Mucosa of stomach (tissue), 1 donor: ENCODE data around the gene AAK1.

Experiments
- H3K27me3 ChIP-seq: one replicate; pipeline ENCODE4 v1.7.0; 2013; ENCODE audit warnings: mild to moderate bottlenecking, low read length; ENCODE audit not compliant: control insufficient read depth, insufficient read depth
- H3K36me3 ChIP-seq: one replicate; pipeline ENCODE4 v1.7.0; 2013; ENCODE audit warnings: low read length; ENCODE audit not compliant: control insufficient read depth, insufficient read depth
- H3K4me1 ChIP-seq: one replicate; pipeline ENCODE4 v1.7.0; 2013; ENCODE audit warnings: mild to moderate bottlenecking, low read length; ENCODE audit not compliant: control insufficient read depth, insufficient read depth
- H3K4me3 ChIP-seq: one replicate; pipeline ENCODE4 v1.7.0; 2013; ENCODE audit warnings: low read length
- H3K9ac ChIP-seq: one replicate; pipeline ENCODE4 v1.7.0; 2013; ENCODE audit warnings: mild to moderate bottlenecking, low read length, moderate library complexity
- H3K9me3 ChIP-seq: one replicate; pipeline ENCODE4 v1.7.0; 2013; ENCODE audit warnings: mild to moderate bottlenecking, low read length, moderate library complexity; ENCODE audit not compliant: control insufficient read depth
- donor health status: Pancreatic carcinoma.

Gene AAK1

DNA sequence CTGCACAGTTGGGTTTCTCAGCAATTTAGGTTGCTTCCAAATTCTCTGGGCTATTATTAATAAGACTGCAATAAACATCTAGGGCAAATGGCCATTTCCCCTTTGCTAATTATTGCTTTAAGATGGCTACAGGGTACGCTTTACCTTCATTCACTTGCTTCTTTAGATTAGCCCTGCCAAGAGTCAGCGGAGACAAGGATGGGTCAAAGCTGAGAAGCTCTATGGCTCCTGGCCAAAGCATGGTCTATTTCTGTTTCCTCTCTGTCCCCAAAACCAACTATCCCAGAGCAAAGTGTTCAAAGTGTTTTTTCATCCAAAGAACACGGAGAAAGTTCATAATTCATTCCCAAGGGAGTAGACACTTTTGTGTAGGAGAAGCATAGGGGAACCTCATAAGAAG, 131.1 kb downstream of the AAK1 start:
- Histone ChIP-seq H3K9ac (no peak overlapping the region), H3K4me3 (no peak overlapping the region), H3K27me3 (no peaks in the 10 kb centered on the region), H3K9me3 (no peaks in the 10 kb centered on the region), H3K4me1 (peaks cover 14% of the 10 kb centered on the region), H3K36me3 (peaks cover 5% of the 10 kb centered on the region)

DNA sequence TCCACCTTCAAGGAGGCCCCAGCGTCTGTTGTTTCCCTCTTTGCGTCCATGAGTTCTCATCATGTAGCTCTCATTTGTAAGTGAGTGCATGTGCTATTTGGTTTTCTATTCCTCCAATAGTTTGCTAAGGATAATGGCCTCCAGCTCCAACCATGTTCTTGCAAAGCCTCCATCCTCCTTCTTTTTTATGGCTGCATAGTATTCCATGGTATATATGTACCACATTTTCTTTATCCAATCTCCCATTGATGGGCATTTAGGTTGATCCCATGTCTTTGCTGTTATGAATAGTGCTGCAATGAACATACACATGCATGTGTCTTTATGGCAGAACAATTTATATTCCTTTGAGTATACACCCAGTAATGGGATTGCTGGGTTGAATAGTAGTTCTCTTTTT, 133.3 kb downstream of the AAK1 start:
- peaks cover 14% of the 10 kb centered on the region for H3K4me1 ChIP-seq
- no peak overlapping the region for H3K9ac ChIP-seq
- H3K4me3 ChIP-seq: no peak overlapping the region
- H3K9me3 ChIP-seq: no peaks in the 10 kb centered on the region
- H3K27me3 ChIP-seq: no peaks in the 10 kb centered on the region
- H3K36me3 ChIP-seq: peaks cover 5% of the 10 kb centered on the region

DNA sequence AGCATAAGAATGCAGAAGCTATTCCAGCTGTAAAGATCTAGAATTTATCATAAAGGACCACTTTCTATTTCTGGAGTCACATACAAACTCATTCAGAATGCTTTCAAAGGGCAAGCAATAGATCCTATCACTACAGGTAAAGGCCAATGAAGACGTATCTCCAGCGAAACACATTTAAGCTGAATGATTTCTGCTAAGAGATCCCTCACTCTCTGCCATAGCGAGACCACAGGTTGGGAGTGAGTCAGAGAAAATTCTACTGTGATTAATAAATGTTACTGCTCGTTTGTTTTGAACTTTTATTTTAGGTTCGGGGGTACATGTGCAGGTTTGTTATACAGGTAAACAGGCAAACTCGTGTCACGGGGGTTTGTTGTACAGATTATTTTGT, 133.8 kb downstream of the AAK1 start:
- Histone ChIP-seq H3K4me3 (no peak overlapping the region), H3K9ac (no peak overlapping the region), H3K9me3 (no peaks in the 10 kb centered on the region), H3K4me1 (peaks cover 14% of the 10 kb centered on the region), H3K27me3 (no peaks in the 10 kb centered on the region), H3K36me3 (peaks cover 5% of the 10 kb centered on the region)

GRCh38 chr2:69509011-69509749, 134.4 kb downstream of the AAK1 start:
- H3K27me3 ChIP-seq: no peaks in the 10 kb centered on the region
- no peak overlapping the region for H3K9ac ChIP-seq
- no peak overlapping the region for H3K4me3 ChIP-seq
- peaks cover 5% of the 10 kb centered on the region for H3K36me3 ChIP-seq
- peaks cover 14% of the 10 kb centered on the region for H3K4me1 ChIP-seq
- H3K9me3 ChIP-seq: no peaks in the 10 kb centered on the region

DNA sequence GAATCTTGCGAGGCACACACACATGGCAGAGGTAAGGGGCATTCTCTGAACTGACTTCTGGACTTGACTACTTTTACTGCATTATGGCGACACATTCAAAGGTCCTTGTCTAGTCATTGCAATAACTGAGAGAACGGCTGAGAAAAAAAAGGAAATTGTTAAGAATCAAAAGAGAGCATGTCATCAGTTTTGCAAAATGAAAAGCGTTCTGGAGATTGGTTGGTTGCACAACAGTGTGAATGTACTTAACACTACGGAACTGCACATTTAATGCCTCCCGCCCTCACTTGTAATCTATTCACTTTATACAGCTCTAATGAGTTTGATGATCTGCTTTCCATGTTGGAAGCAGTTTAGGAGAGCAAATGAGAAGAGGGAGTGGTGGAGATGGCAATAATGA, 137.8 kb downstream of the AAK1 start:
- H3K4me3 ChIP-seq: no peak overlapping the region
- peaks cover 14% of the 10 kb centered on the region for H3K4me1 ChIP-seq
- no peaks in the 10 kb centered on the region for H3K27me3 ChIP-seq
- peaks cover 5% of the 10 kb centered on the region for H3K36me3 ChIP-seq
- no peaks in the 10 kb centered on the region for H3K9me3 ChIP-seq
- no peak overlapping the region for H3K9ac ChIP-seq

DNA sequence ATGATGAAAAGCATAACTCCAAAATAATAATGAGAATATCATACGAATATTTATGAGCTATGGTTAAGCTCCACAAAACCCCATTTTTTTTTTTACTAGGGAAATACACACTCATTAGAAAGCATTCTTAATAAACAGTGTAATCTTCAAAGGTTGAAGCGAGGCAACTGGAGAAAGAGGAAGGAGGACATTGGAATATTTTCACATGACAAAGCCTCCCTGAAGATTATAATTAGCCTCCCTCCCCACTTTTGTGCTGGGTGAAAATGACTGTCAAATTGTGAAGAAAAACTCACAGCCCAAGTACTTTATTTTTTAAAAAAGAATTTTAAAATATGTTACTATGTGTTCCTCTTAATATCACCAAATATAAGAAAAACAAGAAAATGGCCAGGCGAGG, 142.2 kb downstream of the AAK1 start:
- no peaks in the 10 kb centered on the region for H3K9me3 ChIP-seq
- H3K36me3 ChIP-seq: peaks cover 8% of the 10 kb centered on the region
- no peak overlapping the region for H3K4me3 ChIP-seq
- H3K27me3 ChIP-seq: no peaks in the 10 kb centered on the region
- H3K9ac ChIP-seq: no peak overlapping the region
- H3K4me1 ChIP-seq: no peaks in the 10 kb centered on the region

DNA sequence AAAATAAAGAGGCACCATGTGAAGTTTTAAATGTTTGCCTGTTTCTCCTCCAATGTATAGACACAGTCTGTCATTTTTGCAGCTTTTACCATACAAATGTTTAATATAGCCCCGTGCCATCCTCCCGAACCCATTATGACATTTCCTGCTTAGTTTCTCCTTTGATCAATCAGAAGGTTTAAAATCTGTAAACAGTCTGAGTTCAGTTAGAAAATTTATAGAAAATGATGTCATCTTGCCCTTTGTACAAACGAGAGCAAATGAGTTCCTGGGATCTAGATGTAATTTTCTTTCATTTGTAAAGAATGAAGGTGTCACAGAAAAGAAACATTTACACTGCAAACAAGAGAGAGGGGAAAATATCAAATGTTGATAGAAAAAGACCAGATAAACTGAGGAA, 143.6 kb downstream of the AAK1 start:
- Histone ChIP-seq H3K9me3 (no peaks in the 10 kb centered on the region), H3K9ac (no peak overlapping the region), H3K4me3 (no peak overlapping the region), H3K27me3 (no peaks in the 10 kb centered on the region), H3K36me3 (peaks cover 8% of the 10 kb centered on the region), H3K4me1 (no peaks in the 10 kb centered on the region)

DNA sequence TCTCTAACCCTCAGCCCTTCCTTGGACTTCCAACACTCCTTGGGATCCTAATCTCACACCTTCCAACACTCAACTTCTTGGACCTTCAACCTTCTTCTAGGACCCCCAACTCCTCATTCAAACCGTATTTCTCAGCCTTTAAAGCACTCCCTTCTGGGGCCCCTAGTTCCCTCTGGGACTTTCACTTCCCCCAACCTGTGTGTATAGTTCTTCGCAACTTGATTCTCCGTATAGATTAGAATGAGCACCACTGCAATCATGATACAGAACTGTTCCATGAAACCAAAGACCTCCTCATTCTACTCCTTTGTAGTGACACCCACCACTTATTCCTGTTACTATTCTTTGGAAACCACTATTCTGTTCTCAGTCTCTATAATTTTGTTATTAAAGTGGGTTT, 144.3 kb downstream of the AAK1 start:
- Histone ChIP-seq H3K9me3 (no peaks in the 10 kb centered on the region), H3K27me3 (no peaks in the 10 kb centered on the region), H3K36me3 (peaks cover 8% of the 10 kb centered on the region), H3K4me3 (no peak overlapping the region), H3K9ac (no peak overlapping the region), H3K4me1 (no peaks in the 10 kb centered on the region)

- H3K9me3 ChIP-seq: no peaks in the 10 kb centered on the region
- peaks cover 16% of the 10 kb centered on the region for H3K4me1 ChIP-seq
- no peak overlapping the region for H3K4me3 ChIP-seq
- peaks cover 8% of the 10 kb centered on the region for H3K36me3 ChIP-seq
- no peak overlapping the region for H3K9ac ChIP-seq
- H3K27me3 ChIP-seq: no peaks in the 10 kb centered on the region
These were observed 147.7 kb downstream of the AAK1 start for GRCh38 chr2:69495861-69496260.

DNA sequence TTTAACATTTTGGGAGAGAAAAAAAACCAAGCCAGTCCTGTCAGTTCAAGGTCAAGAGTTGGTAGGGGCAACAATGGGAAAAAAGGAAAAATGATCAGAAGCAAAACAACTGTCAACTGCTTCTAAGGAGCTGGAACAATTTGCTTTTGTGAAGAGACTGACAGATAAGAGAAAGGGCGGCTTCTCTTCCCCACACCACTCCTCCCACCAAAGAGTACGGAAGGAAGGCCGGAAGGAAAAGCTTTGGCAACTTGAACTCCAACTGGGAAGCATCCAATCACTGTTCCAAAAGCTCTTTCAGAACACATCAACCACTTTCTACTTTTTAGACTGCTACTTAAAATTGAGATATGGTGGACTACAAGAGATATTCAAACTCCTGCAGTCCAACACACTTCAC, 148.5 kb downstream of the AAK1 start:
- no peaks in the 10 kb centered on the region for H3K27me3 ChIP-seq
- peaks cover 16% of the 10 kb centered on the region for H3K4me1 ChIP-seq
- no peak overlapping the region for H3K9ac ChIP-seq
- H3K9me3 ChIP-seq: no peaks in the 10 kb centered on the region
- H3K36me3 ChIP-seq: peaks cover 8% of the 10 kb centered on the region
- H3K4me3 ChIP-seq: no peak overlapping the region

- Histone ChIP-seq H3K27me3 (no peaks in the 10 kb centered on the region), H3K4me1 (peaks cover 16% of the 10 kb centered on the region), H3K9ac (no peak overlapping the region), H3K4me3 (no peak overlapping the region), H3K36me3 (peaks cover 8% of the 10 kb centered on the region), H3K9me3 (no peaks in the 10 kb centered on the region)
These were observed 149.4 kb downstream of the AAK1 start for GRCh38 chr2:69494126-69494525.

GRCh38 chr2:69493268-69493667, 150.3 kb downstream of the AAK1 start:
- Histone ChIP-seq H3K4me3 (no peak overlapping the region), H3K9ac (no peak overlapping the region), H3K36me3 (peaks cover 3% of the 10 kb centered on the region), H3K27me3 (no peaks in the 10 kb centered on the region), H3K4me1 (peaks cover 16% of the 10 kb centered on the region), H3K9me3 (no peaks in the 10 kb centered on the region)

- H3K4me1 ChIP-seq: peaks cover 16% of the 10 kb centered on the region
- no peak overlapping the region for H3K4me3 ChIP-seq
- no peaks in the 10 kb centered on the region for H3K36me3 ChIP-seq
- H3K9me3 ChIP-seq: no peaks in the 10 kb centered on the region
- H3K27me3 ChIP-seq: no peaks in the 10 kb centered on the region
- no peak overlapping the region for H3K9ac ChIP-seq
These were observed 151.7 kb downstream of the AAK1 start for GRCh38 chr2:69491864-69492263.
